ENCODE data around the gene FXYD2. TPM values are rescaled to one million over a fixed set of nuclear protein-coding genes. Genes with fewer than 3 reads are reported as not detected.
A peak's percentile ranks its signal among the peaks of the same experiment; 100 is the strongest.

The FXYD2 gene
- total and polyA plus RNA-seq, 9 of the 15 experiments (the other 6 are each of a cell fraction or from before 2014, with no cell fraction given): not detected

GRCh38 chr11:117825538-117826189 lies 1.1 kb upstream of the FXYD2 start:
- Histone ChIP-seq H3K9me3 (replicated peaks; ENCODE audit: control insufficient read depth, insufficient read depth, low read depth, low read length) (no peaks in the 10 kb centered on the region), H3K9me1 (ENCODE audit: control insufficient read depth, insufficient read depth, low read length) (no peaks in the 10 kb centered on the region), H3K4me1 (replicated peaks in 1 of 2; ENCODE audit: control insufficient read depth in 2 of 2, insufficient read depth in 2 of 2, low read length in 2 of 2) (peaks cover 0 to 28% of the 10 kb centered on the region in 2 experiments; a peak in 1 of 5 replicates), H3K27me3 (ENCODE audit: control insufficient read depth in 2 of 2, insufficient read depth in 2 of 2, low read length in 2 of 2) (peaks cover 25 to 80% of the 10 kb centered on the region in 2 experiments), H3K4me2 (ENCODE audit: insufficient read depth, low read length) (no peak overlapping the region), H3K9ac (ENCODE audit: insufficient read depth in 1 of 2, low read depth in 2 of 2, low read length in 2 of 2) (no peak overlapping the region), H3K27ac (ENCODE audit: extremely low read depth, low read depth, low read length) (no peak overlapping the region), H4K20me1 (replicated peaks; ENCODE audit: control insufficient read depth, insufficient read depth, low read length) (peaks cover 13% of the 10 kb centered on the region; the same call in 1 of the 2 replicates), H3K36me3 (ENCODE audit: control insufficient read depth, insufficient read depth, low read length) (no peaks in the 10 kb centered on the region), H3K79me2 (ENCODE audit: control insufficient read depth, insufficient read depth, low read length) (no peaks in the 10 kb centered on the region), H3K4me3 (no peak overlapping the region), H2AFZ (ENCODE audit: low read depth, low read length) (no peak overlapping the region)
- intact Hi-C loops (cut with micrococcal nuclease): no loop called here
- no TSS peak for BruUV-seq (replicated peaks)
- in situ Hi-C loops (cut with MboI): no loop called here
- 0 out of 4 replicates have a peak, but pooled peaks of 1 of the 2 experiments have one; percentile 27 for TF ChIP-seq KDM1A (IDR thresholded peaks at IDR 0.05)
- TF ChIP-seq ESRRA (IDR thresholded peaks at IDR 0.05; ENCODE audit: borderline replicate concordance, low read depth): peak; percentile 35; the same call in 1 of the 2 replicates
- no peak for TF ChIP-seq THRA (IDR thresholded peaks at IDR 0.05)
- TF ChIP-seq NFE2 (IDR thresholded peaks at IDR 0.05; ENCODE audit: low read depth): no peak
- TF ChIP-seq SMARCA5 (IDR thresholded peaks at IDR 0.05): 0 out of 2 replicates have a peak, but pooled peaks have one; percentile 16
- 0 out of 4 replicates have a peak, but pooled peaks of 1 of the 2 experiments have one; percentile 23 for TF ChIP-seq RCOR1 (IDR thresholded peaks at IDR 0.05; ENCODE audit: borderline replicate concordance in 1 of 2, low read depth in 2 of 2, low read length in 2 of 2)
- TF ChIP-seq SMAD3 (CRISPR knock-in tag; conservative IDR thresholded peaks at IDR 0.05): no peak
- TF ChIP-seq BCOR (IDR thresholded peaks at IDR 0.05): peak; percentile 51; the same call in 1 of the 2 replicates
- no peak for TF ChIP-seq MEF2A (IDR thresholded peaks at IDR 0.05; ENCODE audit: control insufficient read depth, low read depth, low read length)
- no peak for TF ChIP-seq SMARCC2 (IDR thresholded peaks at IDR 0.05; ENCODE audit: low read depth)
- no peak for TF ChIP-seq RBM22 (IDR thresholded peaks at IDR 0.05; ENCODE audit: low read depth, low read length, poor library complexity, severe bottlenecking)
- peak; percentile 88 for TF ChIP-seq RBM25 (IDR thresholded peaks at IDR 0.05; ENCODE audit: low read depth, low read length, severe bottlenecking)
- ChIA-PET CTCF (ENCODE audit: low intra/inter-chr PET ratio) (no interaction called here), POLR2A (interaction anchor here (0.9 kb wide), 2 partner anchors 8 to 24 kb away, joined by 3 to 8 read pairs; no protein-coding TSS in a partner anchor)
- 0% methylated on average over 8 of the region's 8 CpGs for WGBS (ENCODE audit: insufficient coverage, low coverage, missing lambda C conversion rate)
- DNase-seq (ENCODE audit: extremely low read depth in 1 of 4, low spot score in 3 of 4): no peak
- ATAC-seq: no peak
- no peak for FAIRE-seq
